GM18909 (cell line): ENCODE measurements around the gene STAT2.

Source experiments
- ATAC-seq: cut with Tn5 transposase; IDR thresholded peaks from one replicate; pipeline ENCODE4 v1.9.1; 2021; ENCODE audit warnings: mild to moderate bottlenecking; ENCODE audit not compliant: unreplicated experiment, poor library complexity

STAT2 gene

GRCh38 chr12:56298828-56299227 is 61.1 kb downstream of the STAT2 start:
- ATAC-seq: no peak

DNA sequence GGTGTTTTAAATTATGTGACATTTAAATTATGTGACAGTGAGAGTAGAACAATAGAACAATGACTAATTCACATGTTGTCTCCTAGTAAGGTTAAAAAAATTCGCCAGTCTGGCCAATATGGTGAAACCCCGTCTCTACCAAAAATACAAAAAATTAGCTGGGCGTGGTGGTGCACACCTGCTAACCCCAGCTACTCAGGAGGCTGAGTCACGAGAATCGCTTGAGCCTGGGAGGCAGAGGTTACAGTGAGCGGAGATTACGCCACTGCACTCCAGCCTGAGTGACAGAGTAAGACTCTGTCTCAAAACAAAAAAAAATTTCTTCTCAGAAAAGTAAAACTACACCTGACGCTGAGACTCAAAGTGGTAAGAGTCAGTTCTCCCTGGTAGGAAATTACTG is 62.5 kb downstream of the STAT2 start:
- ATAC-seq: no peak

DNA sequence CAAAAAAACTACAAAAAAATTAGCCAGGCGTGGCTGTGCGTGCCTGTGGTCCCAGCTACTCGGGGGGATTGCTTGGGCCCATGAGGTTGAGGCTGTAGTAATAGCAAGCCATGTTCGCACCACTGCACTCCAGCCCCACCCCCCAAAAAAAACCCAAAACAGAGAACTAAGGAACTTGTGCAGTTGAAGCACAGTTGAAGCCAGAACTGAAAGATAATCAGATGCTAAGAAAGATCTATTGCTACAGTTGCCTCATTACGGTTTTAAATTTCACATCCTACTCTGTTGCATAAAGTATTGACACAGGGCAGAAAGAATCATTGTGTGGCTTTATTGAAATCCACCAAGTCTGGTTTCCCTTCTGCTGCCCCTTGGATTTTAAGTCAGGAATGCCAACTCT is 63.6 kb downstream of the STAT2 start:
- ATAC-seq: no peak

DNA sequence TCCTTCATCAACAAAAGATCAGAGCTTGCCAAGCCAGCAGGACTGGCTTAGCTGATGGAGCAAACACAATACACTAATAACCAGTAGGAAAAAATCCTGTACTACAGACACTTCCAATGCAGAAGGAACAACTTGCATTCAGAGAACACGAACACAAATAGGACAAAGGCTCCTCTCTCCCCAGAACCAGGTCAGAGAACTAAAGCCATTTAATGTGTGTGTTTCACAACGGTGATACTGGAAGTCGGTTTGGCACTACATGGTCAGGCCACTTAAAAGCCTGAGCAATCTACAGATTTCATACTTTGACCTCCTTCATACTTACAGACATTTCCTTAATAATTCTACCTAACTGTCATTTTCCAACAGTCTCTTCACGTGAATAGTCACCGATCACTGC is 66.1 kb downstream of the STAT2 start:
- no peak for ATAC-seq
